HepG2 (cell line): ENCODE results near the gene B3GNT8. TPM values are rescaled to one million over a fixed set of nuclear protein-coding genes. Genes with fewer than 3 reads are reported as not detected.

Experiments used
- ATF7-NPFF ChIP-seq: sonication (generic); formaldehyde crosslinking; IDR thresholded peaks from 2 replicates; pipeline ENCODE4 v1.8.1; 2023; ENCODE audit warnings: mild to moderate bottlenecking, low read depth, missing genetic modification reagents, moderate library complexity
- CENPX ChIP-seq: sonication (generic); formaldehyde crosslinking; IDR thresholded peaks from 2 replicates; pipeline ENCODE4 v1.9.0; 2021; ENCODE audit warnings: mild to moderate bottlenecking, missing genetic modification reagents, moderate library complexity
- ERF ChIP-seq: IDR thresholded peaks from 2 replicates; pipeline ENCODE4 v1.6.1; 2018; ENCODE audit warnings: missing biosample characterization, missing genetic modification reagents
- FLYWCH1 ChIP-seq: sonication (generic); formaldehyde crosslinking; IDR thresholded peaks from 2 replicates; pipeline ENCODE4 v1.8.1; 2023; ENCODE audit warnings: mild to moderate bottlenecking, missing genetic modification reagents
- GTF3A ChIP-seq: sonication (generic); formaldehyde crosslinking; conservative IDR thresholded peaks from 2 replicates; pipeline ENCODE4 v1.4.0; 2020; ENCODE audit warnings: mild to moderate bottlenecking, missing genetic modification reagents
- KIAA2018 ChIP-seq: sonication (generic); formaldehyde crosslinking; IDR thresholded peaks from 2 replicates; pipeline ENCODE4 v1.5.0; 2020; ENCODE audit warnings: mild to moderate bottlenecking, missing genetic modification reagents, borderline replicate concordance
- MEIS2 ChIP-seq: sonication (generic); formaldehyde crosslinking; IDR thresholded peaks from 2 replicates; pipeline ENCODE4 v1.9.0; 2021; ENCODE audit warnings: mild to moderate bottlenecking, missing genetic modification reagents
- MIXL1 ChIP-seq: IDR thresholded peaks from 2 replicates; pipeline ENCODE4 v1.6.1; 2016
- NR2C2 ChIP-seq: sonication (generic); formaldehyde crosslinking; IDR thresholded peaks from 2 replicates; pipeline ENCODE4 v1.4.0; 2020; ENCODE audit warnings: missing genetic modification reagents, mild to moderate bottlenecking, moderate library complexity, borderline replicate concordance
- NRL ChIP-seq: sonication (generic); formaldehyde crosslinking; IDR thresholded peaks from 2 replicates; pipeline ENCODE4 v1.5.0; 2020; ENCODE audit warnings: missing genetic modification reagents, mild to moderate bottlenecking, moderate library complexity, borderline replicate concordance
- TARDBP ChIP-seq: sonication (generic); formaldehyde crosslinking; IDR thresholded peaks from 2 replicates; pipeline ENCODE4 v1.8.0; 2022; ENCODE audit warnings: mild to moderate bottlenecking, missing genetic modification reagents
- U2AF1 ChIP-seq: fragments of 200-400 bp; formaldehyde crosslinking; optimal IDR thresholded peaks from 2 replicates; pipeline ENCODE3; 2017; ENCODE audit warnings: mild to moderate bottlenecking, low read depth, low read length
- ZC3H4 ChIP-seq: sonication (generic); formaldehyde crosslinking; IDR thresholded peaks from 2 replicates; pipeline ENCODE4 v1.4.0; 2020; ENCODE audit warnings: missing genetic modification reagents, borderline replicate concordance
- ZNF160 ChIP-seq: sonication (generic); formaldehyde crosslinking; IDR thresholded peaks from 2 replicates; pipeline ENCODE4 v1.8.0; 2022; ENCODE audit warnings: mild to moderate bottlenecking, inconsistent platforms, missing genetic modification reagents
- ZNF280B ChIP-seq: sonication (generic); formaldehyde crosslinking; IDR thresholded peaks from 2 replicates; pipeline ENCODE4 v1.5.0; 2020; ENCODE audit warnings: missing genetic modification reagents, mild to moderate bottlenecking, borderline replicate concordance
- ZNF326 ChIP-seq: sonication (generic); formaldehyde crosslinking; IDR thresholded peaks from 2 replicates; pipeline ENCODE4 v1.4.0; 2020; ENCODE audit warnings: missing genetic modification reagents, borderline replicate concordance
- ZNF576 ChIP-seq: sonication (generic); formaldehyde crosslinking; IDR thresholded peaks from 2 replicates; pipeline ENCODE4 v1.4.0; 2020; ENCODE audit warnings: mild to moderate bottlenecking, missing genetic modification reagents
- ZNF577 ChIP-seq: sonication (generic); formaldehyde crosslinking; IDR thresholded peaks from 2 replicates; pipeline ENCODE4 v1.4.0; 2020; ENCODE audit warnings: mild to moderate bottlenecking, low read depth, missing genetic modification reagents, borderline replicate concordance
- polyA plus RNA-seq, 8 experiments: library from polyadenylated mRNA; depleted of rRNA in 3 of 8; stranded (reverse) in 7 of 8; unstranded in 1 of 8; fragments of >200 nt; fragmentation: Illumina TruSeq in 4 of 8; extraction: Trizol in 4 of 8; gene quantifications; 2 replicates each; pipeline versions ENCODE4 v1.2.1 to v1.2.3, GENCODE V29; 2011 to 2016; ENCODE audit warnings: low read depth in 4 of 8, missing spikeins in 1 of 8, mixed read lengths in 1 of 8; ENCODE audit not compliant: insufficient read depth in 1 of 8
- total RNA-seq, 5 experiments: library from RNA; depleted of rRNA; stranded (reverse); fragments of >200 nt; fragmentation: Illumina TruSeq; extraction: Trizol; gene quantifications; 2 replicates each; pipeline ENCODE4 v1.2.3, GENCODE V29; 2016; ENCODE audit warnings: low read depth in 1 of 5
- TF ChIP-seq, protein P1 (sequence below): sonication (generic); formaldehyde crosslinking; IDR thresholded peaks from 2 replicates; pipeline ENCODE4 v1.5.0; 2020; ENCODE audit warnings: missing genetic modification reagents, mild to moderate bottlenecking, borderline replicate concordance

B3GNT8 gene
- total and polyA plus RNA-seq, 2 of the 13 experiments (the other 11 are each of a cell fraction or from before 2014, with no cell fraction given) = 0.26 to 1.9 TPM

DNA sequence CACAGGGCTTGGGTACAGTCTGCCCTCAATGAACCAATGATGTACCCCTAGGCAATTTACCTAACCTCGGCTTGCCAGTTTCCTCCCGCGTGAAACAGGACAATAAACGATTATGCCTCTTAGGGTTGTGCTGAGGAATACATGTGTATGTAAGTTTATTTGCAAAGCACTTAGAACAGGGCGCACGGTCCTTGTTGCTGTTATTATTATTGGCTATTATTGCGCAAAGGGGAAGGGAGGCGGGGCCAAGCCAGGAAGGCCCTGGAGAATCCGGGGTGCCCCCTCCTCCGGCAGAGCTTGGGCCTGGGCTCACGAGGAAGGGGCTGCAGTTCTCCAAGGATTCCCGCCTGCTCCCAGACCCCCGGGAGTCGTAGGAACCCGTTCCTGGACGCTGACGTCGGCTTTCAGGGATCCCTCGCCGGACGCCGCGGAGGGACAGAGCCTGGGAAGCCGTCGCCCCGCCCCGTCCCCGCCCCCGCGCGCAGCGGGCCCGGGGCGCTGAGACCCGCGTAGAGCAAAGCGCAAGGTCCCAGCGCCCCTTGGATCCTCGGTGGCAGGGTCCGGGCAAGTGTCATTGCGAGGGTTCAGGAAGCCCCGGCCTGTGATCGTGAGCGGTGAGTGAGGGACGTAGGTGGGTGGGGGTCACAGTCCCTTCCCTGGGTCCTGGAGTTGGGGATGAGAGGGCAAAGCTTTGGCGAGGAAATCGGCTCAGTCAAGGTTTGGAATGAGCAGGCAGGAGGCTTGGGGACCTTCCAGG, 50.8 kb downstream of the B3GNT8 start, which contains the start of gene TMEM91 (continued):
- TF ChIP-seq ATF7-NPFF (CRISPR knock-in tag) (0 out of 2 replicates have a peak, but pooled peaks have one; percentile 25), ZNF577 (CRISPR knock-in tag) (no peak), ZNF576 (no peak), ZNF326 (CRISPR knock-in tag) (no peak), CENPX (CRISPR knock-in tag) (no peak), KIAA2018 (CRISPR knock-in tag) (no peak), MEIS2 (CRISPR knock-in tag) (peak; percentile 11; the same call in 1 of the 2 replicates), GTF3A (CRISPR knock-in tag) (no peak), NRL (no peak), ZC3H4 (CRISPR knock-in tag) (no peak), MIXL1 (CRISPR knock-in tag) (no peak), TARDBP (CRISPR knock-in tag) (no peak), U2AF1 (no peak), ZNF160 (peak; percentile 17; the same call in 1 of the 2 replicates), NR2C2 (CRISPR knock-in tag) (no peak), ZNF280B (CRISPR knock-in tag) (no peak), FLYWCH1 (no peak), ERF (CRISPR knock-in tag) (no peak)
- TF ChIP-seq, protein P1, sequence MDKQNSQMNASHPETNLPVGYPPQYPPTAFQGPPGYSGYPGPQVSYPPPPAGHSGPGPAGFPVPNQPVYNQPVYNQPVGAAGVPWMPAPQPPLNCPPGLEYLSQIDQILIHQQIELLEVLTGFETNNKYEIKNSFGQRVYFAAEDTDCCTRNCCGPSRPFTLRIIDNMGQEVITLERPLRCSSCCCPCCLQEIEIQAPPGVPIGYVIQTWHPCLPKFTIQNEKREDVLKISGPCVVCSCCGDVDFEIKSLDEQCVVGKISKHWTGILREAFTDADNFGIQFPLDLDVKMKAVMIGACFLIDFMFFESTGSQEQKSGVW (CRISPR knock-in tag) = no peak
